HepG2 (cell line): ENCODE data around the gene SLC12A3. TPM values are rescaled to one million over a fixed set of nuclear protein-coding genes. Genes with fewer than 3 reads are reported as not detected.

ENCODE experiments used
- EHMT2 ChIP-seq: fragments of 200-600 bp; sonication (generic); IDR thresholded peaks from 2 replicates; pipeline ENCODE4 v1.7.0; 2017; ENCODE audit warnings: antibody characterized with exemption, low read depth, low read length, borderline replicate concordance
- ETV6 ChIP-seq: sonication (generic); formaldehyde crosslinking; conservative IDR thresholded peaks from 2 replicates; pipeline ENCODE4 v1.4.0; 2020; ENCODE audit warnings: missing genetic modification reagents
- POLR2AphosphoS2 ChIP-seq: IDR thresholded peaks from 2 replicates; pipeline ENCODE4 v1.6.1; 2011; ENCODE audit warnings: low read depth, low read length, improper control_type of control experiment
- RORA ChIP-seq: sonication (generic); formaldehyde crosslinking; IDR thresholded peaks from 2 replicates; pipeline ENCODE4 v1.5.0; 2020; ENCODE audit warnings: mild to moderate bottlenecking, missing genetic modification reagents, moderate library complexity
- TBX2 ChIP-seq: sonication (generic); formaldehyde crosslinking; IDR thresholded peaks from 2 replicates; pipeline ENCODE4 v1.5.0; 2020; ENCODE audit warnings: missing genetic modification reagents, mild to moderate bottlenecking, borderline replicate concordance
- YEATS4 ChIP-seq: sonication (generic); formaldehyde crosslinking; IDR thresholded peaks from 2 replicates; pipeline ENCODE4 v1.4.0; 2020; ENCODE audit warnings: missing genetic modification reagents, borderline replicate concordance
- ZBTB2 ChIP-seq: sonication (generic); formaldehyde crosslinking; IDR thresholded peaks from 2 replicates; pipeline ENCODE4 v1.8.0; 2022; ENCODE audit warnings: low read depth, missing genetic modification reagents
- ZBTB42 ChIP-seq: sonication (generic); formaldehyde crosslinking; IDR thresholded peaks from 2 replicates; pipeline ENCODE4 v1.5.0; 2020; ENCODE audit warnings: mild to moderate bottlenecking, missing genetic modification reagents
- ZBTB44 ChIP-seq: sonication (generic); formaldehyde crosslinking; IDR thresholded peaks from 2 replicates; pipeline ENCODE4 v1.4.0; 2020; ENCODE audit warnings: missing genetic modification reagents
- ZNF281 ChIP-seq: sonication (generic); formaldehyde crosslinking; IDR thresholded peaks from 2 replicates; pipeline ENCODE4 v1.4.0; 2020; ENCODE audit warnings: missing genetic modification reagents, borderline replicate concordance
- ZNF343 ChIP-seq: sonication (generic); formaldehyde crosslinking; IDR thresholded peaks from 2 replicates; pipeline ENCODE4 v1.4.0; 2020; ENCODE audit warnings: mild to moderate bottlenecking, missing genetic modification reagents
- ZNF614 ChIP-seq: IDR thresholded peaks from 2 replicates; pipeline ENCODE4 v1.6.1; 2018; ENCODE audit warnings: missing biosample characterization, missing genetic modification reagents, inconsistent platforms, borderline replicate concordance
- ZNF740 ChIP-seq: sonication (generic); formaldehyde crosslinking; IDR thresholded peaks from 2 replicates; pipeline ENCODE4 v1.4.0; 2020; ENCODE audit warnings: missing genetic modification reagents
- ZNF770 ChIP-seq: sonication (generic); formaldehyde crosslinking; IDR thresholded peaks from 2 replicates; pipeline ENCODE4 v1.5.0; 2020; ENCODE audit warnings: mild to moderate bottlenecking, missing genetic modification reagents
- ZXDC ChIP-seq: sonication (generic); formaldehyde crosslinking; IDR thresholded peaks from 2 replicates; pipeline ENCODE4 v1.5.0; 2020; ENCODE audit warnings: mild to moderate bottlenecking, missing genetic modification reagents
- polyA plus RNA-seq, 8 experiments: library from polyadenylated mRNA; depleted of rRNA in 3 of 8; stranded (reverse) in 7 of 8; unstranded in 1 of 8; fragments of >200 nt; fragmentation: Illumina TruSeq in 4 of 8; extraction: Trizol in 4 of 8; gene quantifications; 2 replicates each; pipeline versions ENCODE4 v1.2.1 to v1.2.3, GENCODE V29; 2011 to 2016; ENCODE audit warnings: low read depth in 4 of 8, missing spikeins in 1 of 8, mixed read lengths in 1 of 8; ENCODE audit not compliant: insufficient read depth in 1 of 8
- total RNA-seq, 5 experiments: library from RNA; depleted of rRNA; stranded (reverse); fragments of >200 nt; fragmentation: Illumina TruSeq; extraction: Trizol; gene quantifications; 2 replicates each; pipeline ENCODE4 v1.2.3, GENCODE V29; 2016; ENCODE audit warnings: low read depth in 1 of 5

The SLC12A3 gene
- total and polyA plus RNA-seq, 2 of the 13 experiments (the other 11 are each of a cell fraction or from before 2014, with no cell fraction given) = 6.2 TPM; not detected in 1

- TF ChIP-seq ZNF281 = peak; percentile 14; the same call in 1 of the 2 replicates
- peak; percentile 65; the same call in 1 of the 2 replicates for TF ChIP-seq ZNF614
- 0 out of 2 replicates have a peak, but pooled peaks have one; percentile 49 for TF ChIP-seq ETV6 (CRISPR knock-in tag)
- no peak for TF ChIP-seq POLR2AphosphoS2
- TF ChIP-seq EHMT2 = no peak
- no peak; the same call in 1 of the 2 replicates for TF ChIP-seq ZNF740 (CRISPR knock-in tag)
- TF ChIP-seq ZBTB42 (CRISPR knock-in tag) = no peak
- TF ChIP-seq TBX2 (CRISPR knock-in tag) = peak; percentile 66; the same call in 1 of the 2 replicates
- no peak for TF ChIP-seq ZNF770 (CRISPR knock-in tag)
- TF ChIP-seq ZNF343 (CRISPR knock-in tag) = no peak
- TF ChIP-seq YEATS4 (CRISPR knock-in tag) = peak; percentile 65; the same call in 1 of the 2 replicates
- TF ChIP-seq RORA (CRISPR knock-in tag) = no peak
- TF ChIP-seq ZBTB44 (CRISPR knock-in tag) = no peak
- no peak for TF ChIP-seq ZXDC (CRISPR knock-in tag)
- no peak for TF ChIP-seq ZBTB2
These were observed 15.0 kb upstream of the SLC12A3 start (continued) for GRCh38 chr16:56849690-56850680.
